ENCODE results near the gene MAD1L1. TPM values are rescaled to one million over a fixed set of nuclear protein-coding genes. Genes with fewer than 3 reads are reported as not detected.
A peak's percentile ranks its signal among the peaks of the same experiment; 100 is the strongest.

MAD1L1 gene
- total and polyA plus RNA-seq, 2 of the 4 experiments (the other 2 are of a cell fraction): 29.0 to 40.9 TPM

DNA sequence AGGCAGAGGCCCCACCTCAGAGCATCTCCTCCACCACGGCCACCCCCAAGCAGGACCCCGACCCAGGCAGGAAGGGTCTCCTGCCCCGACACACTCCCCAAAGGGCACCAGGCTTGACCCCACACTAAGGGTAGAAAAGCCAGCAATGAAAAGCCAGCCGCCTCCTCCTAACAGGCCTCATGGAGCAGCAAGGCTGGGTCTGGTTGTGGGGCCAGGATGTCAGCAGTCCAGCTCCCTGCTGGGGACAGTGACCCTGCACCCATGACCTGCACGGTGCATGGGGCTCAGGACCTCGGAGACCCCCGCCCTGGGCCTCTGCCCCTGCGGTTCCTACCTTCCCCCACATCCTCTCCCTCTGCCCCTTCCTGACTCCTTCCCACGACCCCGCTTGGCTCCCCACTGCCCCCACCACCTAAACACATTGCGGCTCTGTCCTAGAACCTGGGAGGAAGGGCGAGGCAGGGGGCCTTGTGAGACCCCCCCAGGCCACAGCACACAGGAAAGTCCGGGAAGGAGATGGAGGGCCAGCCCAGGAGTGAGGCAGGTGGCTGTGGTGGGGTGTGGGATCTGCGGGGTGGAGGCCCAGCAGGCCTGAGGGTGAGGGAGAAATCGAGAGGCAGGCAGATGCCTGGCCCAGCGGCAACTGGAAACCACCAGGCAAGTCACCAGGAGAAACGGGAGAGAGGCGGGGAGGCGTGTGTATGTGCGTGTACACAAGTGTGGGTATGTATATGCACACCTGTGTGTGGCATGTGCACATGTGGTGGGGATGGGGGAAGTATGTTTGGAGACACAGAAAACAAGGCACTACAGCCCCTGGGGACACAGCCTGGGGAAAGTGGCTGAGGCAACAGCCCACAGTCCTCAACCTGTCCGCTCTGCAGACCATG lies 229.9 kb downstream of the MAD1L1 start:
- no TSS peak for BruUV-seq (replicated peaks)
- Histone ChIP-seq H3K18ac (ENCODE audit: low read depth, low read length) (no peak overlapping the region), H2BK5ac (ENCODE audit: low read depth, low read length, poor library complexity, severe bottlenecking) (no peak overlapping the region), H4K5ac (ENCODE audit: low read depth, low read length) (no peak overlapping the region), H3K4ac (ENCODE audit: low read depth, low read length) (no peak overlapping the region), H3K79me1 (ENCODE audit: low read depth in 1 of 2, low read length in 2 of 2) (peaks cover 0 to 4% of the 10 kb centered on the region in 2 experiments; a peak in 1 of 4 replicates), H2AK9ac (replicated peaks; ENCODE audit: low read depth, low read length, poor library complexity) (peak overlapping the region; percentile 28), H2BK15ac (ENCODE audit: low read depth, low read length) (no peak overlapping the region), H3K36me3 (ENCODE audit: control insufficient read depth, insufficient read depth, low read length) (no peaks in the 10 kb centered on the region; the same call in 1 of the 2 replicates), H3K9ac (ENCODE audit: low read depth, low read length) (no peak overlapping the region), H2BK20ac (ENCODE audit: low read depth, low read length) (no peak overlapping the region), H3K27ac (ENCODE audit: insufficient read depth, low read length) (no peak overlapping the region), H3K4me1 (ENCODE audit: control insufficient read depth, insufficient read depth, low read length) (no peaks in the 10 kb centered on the region), H3K56ac (ENCODE audit: extremely low read depth, insufficient read depth, low read length) (no peak overlapping the region), H4K8ac (ENCODE audit: low read depth in 2 of 2, low read length in 2 of 2) (no peak overlapping the region), H3K4me2 (ENCODE audit: low read depth, low read length) (no peak overlapping the region), H3K27me3 (ENCODE audit: control insufficient read depth, insufficient read depth, low read length) (no peaks in the 10 kb centered on the region), H4K20me1 (ENCODE audit: insufficient read depth, low read length) (no peaks in the 10 kb centered on the region; the same call in 1 of the 2 replicates), H4K91ac (ENCODE audit: insufficient read depth, low read depth, low read length) (no peak overlapping the region), H2BK120ac (ENCODE audit: low read depth, low read length) (no peak overlapping the region), H3K9me3 (ENCODE audit: control insufficient read depth, insufficient read depth, low read length) (no peaks in the 10 kb centered on the region), H2AK5ac (ENCODE audit: low read depth, low read length) (no peak overlapping the region), H3K23ac (ENCODE audit: low read depth, low read length) (no peak overlapping the region), H3K4me3 (ENCODE audit: insufficient read depth, low read depth, low read length) (no peak overlapping the region), H3K9me1 (ENCODE audit: insufficient read depth, low read length) (no peaks in the 10 kb centered on the region), H3K14ac (replicated peaks; ENCODE audit: low read depth, low read length) (no peak overlapping the region), H2AFZ (replicated peaks; ENCODE audit: low read length, poor library complexity) (peak overlapping the region; percentile 21)
- intact Hi-C loops (cut with micrococcal nuclease): no loop called here
- DNase-seq (no peak), ATAC-seq (ENCODE audit: low read depth) (no peak)
- dilution Hi-C loops (cut with HindIII; ENCODE audit: low sequenced_read_pairs, unreplicated experiment): no loop called here
- POLR2A ChIA-PET (ENCODE audit: unreplicated experiment): no interaction called here
- WGBS, 2 experiments (ENCODE audit: extremely low coverage in 2 of 2, insufficient read length in 1 of 2): 87% methylated on average over 5 of the region's 21 CpGs; no CpG with 5 or more reads in 1 of the 2 experiments
- in situ Hi-C loops (cut with MboI; ENCODE audit: low sequenced_read_pairs): no loop called here
- TF ChIP-seq BHLHE40 (IDR thresholded peaks at IDR 0.05; ENCODE audit: low read depth, low read length): no peak
- no peak for TF ChIP-seq POLR2A (IDR thresholded peaks at IDR 0.05; ENCODE audit: low read depth, low read length)
- TF ChIP-seq NFE2L2 (IDR thresholded peaks at IDR 0.05; ENCODE audit: low read depth, low read length): no peak
- TF ChIP-seq CHD1 (IDR thresholded peaks at IDR 0.05; ENCODE audit: low read depth, low read length): no peak
- no peak for TF ChIP-seq RCOR1 (IDR thresholded peaks at IDR 0.05; ENCODE audit: insufficient replicate concordance, low read length)
- TF ChIP-seq RFX5 (IDR thresholded peaks at IDR 0.05; ENCODE audit: low read depth, low read length): no peak
- no peak for TF ChIP-seq MAFK (IDR thresholded peaks at IDR 0.05; ENCODE audit: low read depth, low read length)
- TF ChIP-seq, protein P1, sequence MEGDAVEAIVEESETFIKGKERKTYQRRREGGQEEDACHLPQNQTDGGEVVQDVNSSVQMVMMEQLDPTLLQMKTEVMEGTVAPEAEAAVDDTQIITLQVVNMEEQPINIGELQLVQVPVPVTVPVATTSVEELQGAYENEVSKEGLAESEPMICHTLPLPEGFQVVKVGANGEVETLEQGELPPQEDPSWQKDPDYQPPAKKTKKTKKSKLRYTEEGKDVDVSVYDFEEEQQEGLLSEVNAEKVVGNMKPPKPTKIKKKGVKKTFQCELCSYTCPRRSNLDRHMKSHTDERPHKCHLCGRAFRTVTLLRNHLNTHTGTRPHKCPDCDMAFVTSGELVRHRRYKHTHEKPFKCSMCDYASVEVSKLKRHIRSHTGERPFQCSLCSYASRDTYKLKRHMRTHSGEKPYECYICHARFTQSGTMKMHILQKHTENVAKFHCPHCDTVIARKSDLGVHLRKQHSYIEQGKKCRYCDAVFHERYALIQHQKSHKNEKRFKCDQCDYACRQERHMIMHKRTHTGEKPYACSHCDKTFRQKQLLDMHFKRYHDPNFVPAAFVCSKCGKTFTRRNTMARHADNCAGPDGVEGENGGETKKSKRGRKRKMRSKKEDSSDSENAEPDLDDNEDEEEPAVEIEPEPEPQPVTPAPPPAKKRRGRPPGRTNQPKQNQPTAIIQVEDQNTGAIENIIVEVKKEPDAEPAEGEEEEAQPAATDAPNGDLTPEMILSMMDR (conservative IDR thresholded peaks at IDR 0.05; ENCODE audit: low read depth, low read length): no peak
- TF ChIP-seq FOS (IDR thresholded peaks at IDR 0.05; ENCODE audit: low read depth, low read length): no peak
- TF ChIP-seq MXI1 (IDR thresholded peaks at IDR 0.05; ENCODE audit: borderline replicate concordance, low read depth, low read length): no peak
- TF ChIP-seq SMC3 (IDR thresholded peaks at IDR 0.05; ENCODE audit: low read depth, low read length): no peak
- TF ChIP-seq CEBPB (IDR thresholded peaks at IDR 0.05; ENCODE audit: low read depth, low read length): no peak
- TF ChIP-seq, protein P2, sequence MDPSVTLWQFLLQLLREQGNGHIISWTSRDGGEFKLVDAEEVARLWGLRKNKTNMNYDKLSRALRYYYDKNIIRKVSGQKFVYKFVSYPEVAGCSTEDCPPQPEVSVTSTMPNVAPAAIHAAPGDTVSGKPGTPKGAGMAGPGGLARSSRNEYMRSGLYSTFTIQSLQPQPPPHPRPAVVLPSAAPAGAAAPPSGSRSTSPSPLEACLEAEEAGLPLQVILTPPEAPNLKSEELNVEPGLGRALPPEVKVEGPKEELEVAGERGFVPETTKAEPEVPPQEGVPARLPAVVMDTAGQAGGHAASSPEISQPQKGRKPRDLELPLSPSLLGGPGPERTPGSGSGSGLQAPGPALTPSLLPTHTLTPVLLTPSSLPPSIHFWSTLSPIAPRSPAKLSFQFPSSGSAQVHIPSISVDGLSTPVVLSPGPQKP (IDR thresholded peaks at IDR 0.05; ENCODE audit: borderline replicate concordance, low read depth, low read length): no peak
- no peak for TF ChIP-seq MAZ (IDR thresholded peaks at IDR 0.05; ENCODE audit: borderline replicate concordance, low read depth, low read length)
- TF ChIP-seq, protein P3, sequence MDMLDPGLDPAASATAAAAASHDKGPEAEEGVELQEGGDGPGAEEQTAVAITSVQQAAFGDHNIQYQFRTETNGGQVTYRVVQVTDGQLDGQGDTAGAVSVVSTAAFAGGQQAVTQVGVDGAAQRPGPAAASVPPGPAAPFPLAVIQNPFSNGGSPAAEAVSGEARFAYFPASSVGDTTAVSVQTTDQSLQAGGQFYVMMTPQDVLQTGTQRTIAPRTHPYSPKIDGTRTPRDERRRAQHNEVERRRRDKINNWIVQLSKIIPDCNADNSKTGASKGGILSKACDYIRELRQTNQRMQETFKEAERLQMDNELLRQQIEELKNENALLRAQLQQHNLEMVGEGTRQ (IDR thresholded peaks at IDR 0.05; ENCODE audit: low read depth, low read length): no peak
- CTCF ChIA-PET: no interaction called here
